Tibial artery (tissue), 4 donors: ENCODE measurements around the gene PGLYRP3.

ENCODE experiments used
- DNase-seq, 2 donors: peaks; one replicate each; pipeline ENCODE4 v3.0.0-alpha.2; 2019
- H3K27ac ChIP-seq, 2 donors: fragments of 200-600 bp; sonication (generic) in 1 of 2; 1 replicate in 1 of 2; 2 replicates in 1 of 2; pipeline ENCODE4 v1.5.1; 2018 to 2019; ENCODE audit warnings: mild to moderate bottlenecking in 1 of 2
- H3K27me3 ChIP-seq, 2 donors: fragments of 200-600 bp; sonication (generic) in 1 of 2; one replicate each; pipeline versions ENCODE4 v1.5.1 to v1.6.0; 2016 to 2019
- H3K36me3 ChIP-seq, 3 donors: fragments of 200-600 bp; sonication (generic) in 2 of 3; one replicate each; pipeline ENCODE4 v1.5.1; 2016 to 2019; ENCODE audit warnings: mild to moderate bottlenecking in 2 of 3
- H3K4me1 ChIP-seq, 4 donors: fragments of 200-600 bp; sonication (generic) in 2 of 4; 1 replicate in 3 of 4; 2 replicates in 1 of 4; pipeline ENCODE4 v1.5.1; 2016 to 2019
- H3K4me3 ChIP-seq, 2 donors: fragments of 200-600 bp; sonication (generic) in 1 of 2; 1 replicate in 1 of 2; 2 replicates in 1 of 2; pipeline ENCODE4 v1.5.1; 2018 to 2019; ENCODE audit warnings: mild to moderate bottlenecking in 2 of 2
- H3K9me3 ChIP-seq, 3 donors: fragments of 200-600 bp; sonication (generic) in 1 of 3; one replicate each; pipeline ENCODE4 v1.5.1; 2016 to 2019
- intact Hi-C: fragments of 100-400 bp; cut with DNase I; formaldehyde crosslinking; loops from one replicate; pipeline ENCODE4 v1.15.0; 2023; ENCODE audit warnings: low total_unique reads
- TF ChIP-seq, protein P1 (sequence below), 2 experiments: fragments of 200-600 bp in 1 of 2; fragments of 450-650 bp in 1 of 2; IDR thresholded peaks; one replicate each; pipeline ENCODE4 v1.5.1; 2017 to 2019; ENCODE audit warnings: antibody characterized with exemption in 2 of 2, mild to moderate bottlenecking in 1 of 2, moderate library complexity in 1 of 2

Gene PGLYRP3

DNA sequence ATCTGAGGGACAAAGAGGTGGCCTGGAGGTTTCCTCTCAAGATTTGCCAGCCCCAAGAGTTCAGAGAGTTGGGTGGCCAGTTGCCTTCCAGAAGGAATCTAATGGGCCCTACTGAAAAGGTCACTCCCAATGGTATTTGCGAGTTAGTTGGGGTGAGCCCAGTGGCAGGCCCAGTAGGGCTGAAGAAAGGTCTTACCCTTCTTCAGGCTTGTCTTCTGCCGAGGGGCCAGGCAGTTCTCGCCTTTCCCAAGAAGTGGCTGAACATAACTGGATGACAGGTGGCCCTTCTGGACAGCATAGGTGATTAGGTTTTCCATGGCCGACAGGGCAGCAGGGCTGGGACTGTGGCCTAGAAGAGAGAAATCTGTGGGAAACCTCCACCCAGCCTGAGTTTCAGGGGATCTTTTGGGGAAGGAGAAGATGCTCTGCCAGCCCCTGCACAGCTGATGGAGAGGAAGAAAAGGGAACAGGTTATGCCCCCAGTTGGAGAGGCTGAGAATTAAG, 28.7 kb upstream of the PGLYRP3 start:
- no peaks in the 10 kb centered on the region for H3K4me1 ChIP-seq
- H3K9me3 ChIP-seq = no peaks in the 10 kb centered on the region
- TF ChIP-seq, protein P1, sequence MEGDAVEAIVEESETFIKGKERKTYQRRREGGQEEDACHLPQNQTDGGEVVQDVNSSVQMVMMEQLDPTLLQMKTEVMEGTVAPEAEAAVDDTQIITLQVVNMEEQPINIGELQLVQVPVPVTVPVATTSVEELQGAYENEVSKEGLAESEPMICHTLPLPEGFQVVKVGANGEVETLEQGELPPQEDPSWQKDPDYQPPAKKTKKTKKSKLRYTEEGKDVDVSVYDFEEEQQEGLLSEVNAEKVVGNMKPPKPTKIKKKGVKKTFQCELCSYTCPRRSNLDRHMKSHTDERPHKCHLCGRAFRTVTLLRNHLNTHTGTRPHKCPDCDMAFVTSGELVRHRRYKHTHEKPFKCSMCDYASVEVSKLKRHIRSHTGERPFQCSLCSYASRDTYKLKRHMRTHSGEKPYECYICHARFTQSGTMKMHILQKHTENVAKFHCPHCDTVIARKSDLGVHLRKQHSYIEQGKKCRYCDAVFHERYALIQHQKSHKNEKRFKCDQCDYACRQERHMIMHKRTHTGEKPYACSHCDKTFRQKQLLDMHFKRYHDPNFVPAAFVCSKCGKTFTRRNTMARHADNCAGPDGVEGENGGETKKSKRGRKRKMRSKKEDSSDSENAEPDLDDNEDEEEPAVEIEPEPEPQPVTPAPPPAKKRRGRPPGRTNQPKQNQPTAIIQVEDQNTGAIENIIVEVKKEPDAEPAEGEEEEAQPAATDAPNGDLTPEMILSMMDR (IDR thresholded peaks at IDR 0.05) = no peak
- H3K27ac ChIP-seq = no peak overlapping the region
- no peak overlapping the region for H3K4me3 ChIP-seq
- no peak for DNase-seq
- H3K36me3 ChIP-seq = no peaks in the 10 kb centered on the region
- H3K27me3 ChIP-seq = peaks cover 0 to 37% of the 10 kb centered on the region in 2 donors
- intact Hi-C loops = no loop called here

DNA sequence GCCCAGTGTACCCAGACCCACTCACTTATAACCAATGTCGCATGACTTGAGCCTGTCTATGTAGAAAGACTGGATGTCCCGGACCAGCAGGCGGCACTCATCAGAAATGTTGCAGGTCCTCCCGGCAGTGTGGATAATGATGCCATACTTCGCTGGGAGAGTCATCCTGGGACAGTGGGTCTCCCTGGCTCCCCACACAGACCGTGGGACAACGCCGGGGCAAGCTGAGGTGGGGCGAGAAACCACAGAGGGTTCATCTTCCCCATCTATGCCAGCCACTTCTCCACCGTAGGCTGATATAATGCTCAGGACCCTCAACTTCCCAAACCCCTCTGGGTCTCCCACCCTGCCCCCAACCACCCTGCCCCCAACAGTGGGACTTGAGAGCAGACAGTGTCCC, 27.6 kb upstream of the PGLYRP3 start:
- intact Hi-C loops = no loop called here
- no peak for DNase-seq
- no peak overlapping the region for H3K27ac ChIP-seq
- H3K4me1 ChIP-seq = no peaks in the 10 kb centered on the region
- H3K9me3 ChIP-seq = no peaks in the 10 kb centered on the region
- no peak overlapping the region for H3K4me3 ChIP-seq
- TF ChIP-seq, protein P1 (IDR thresholded peaks at IDR 0.05) = no peak
- no peaks in the 10 kb centered on the region for H3K36me3 ChIP-seq
- peaks cover 0 to 25% of the 10 kb centered on the region in 2 donors for H3K27me3 ChIP-seq

DNA sequence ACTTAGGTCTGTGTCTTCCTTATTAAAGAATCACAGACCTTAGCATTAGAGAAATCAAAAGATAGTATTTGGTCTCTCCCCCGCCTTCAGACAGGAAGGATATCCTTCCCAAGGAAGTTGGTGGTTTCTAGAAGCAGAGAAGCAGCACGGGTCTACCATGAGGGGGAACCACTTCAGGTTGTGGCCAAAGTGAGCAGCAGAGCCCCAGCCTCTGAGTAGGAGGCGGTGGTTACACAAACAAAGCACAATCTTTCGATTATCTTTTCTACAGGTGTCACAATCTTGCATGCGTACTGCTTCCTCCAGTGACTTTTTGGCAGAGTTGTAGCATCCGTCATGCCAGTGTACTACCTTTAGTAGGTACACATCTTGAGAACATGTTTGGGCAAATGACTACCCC, 27.1 kb upstream of the PGLYRP3 start:
- peaks cover 0 to 21% of the 10 kb centered on the region in 2 donors for H3K27me3 ChIP-seq
- TF ChIP-seq, protein P1 (IDR thresholded peaks at IDR 0.05) = no peak
- no peak for DNase-seq

DNA sequence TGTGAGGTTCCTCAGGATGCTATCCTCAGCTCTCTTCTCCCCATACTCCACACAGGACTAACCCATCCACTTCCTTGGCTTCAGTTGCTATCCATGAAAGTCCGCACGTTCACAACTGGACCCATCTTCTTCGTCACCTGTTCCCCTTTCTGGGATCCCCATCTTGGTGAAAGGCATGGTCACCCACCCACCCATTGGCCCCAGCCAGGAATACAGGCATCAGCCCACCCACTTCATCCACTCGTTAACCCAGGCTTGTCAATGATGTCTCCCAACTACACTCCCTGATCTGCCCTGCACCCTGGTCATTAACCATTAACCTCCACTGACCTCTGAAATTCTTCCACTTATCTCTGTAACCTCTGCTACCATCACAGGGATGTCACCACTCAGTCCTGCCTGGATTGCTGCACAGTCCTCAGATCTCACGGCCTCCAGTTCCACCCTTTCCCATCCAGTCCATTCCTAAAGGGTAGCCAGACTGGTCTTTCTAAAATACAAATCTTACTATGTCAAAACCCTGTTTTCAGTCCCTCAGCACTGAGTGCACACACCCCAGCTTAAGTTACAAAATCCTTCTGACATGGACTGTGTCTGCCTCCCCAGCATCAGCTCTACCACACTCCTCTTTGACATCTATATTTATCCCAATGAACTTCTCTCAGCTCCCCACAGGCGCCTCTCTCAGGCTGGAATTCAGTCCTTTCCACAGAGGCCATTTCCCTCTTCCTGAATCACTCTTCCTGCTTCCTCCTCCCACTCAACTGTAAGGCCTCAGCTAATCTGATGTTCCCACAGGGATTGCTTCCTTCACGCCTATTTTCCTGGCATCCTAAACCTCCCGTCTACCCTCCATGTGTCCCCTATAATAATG, 25.5 kb upstream of the PGLYRP3 start:
- Histone ChIP-seq H3K36me3 (no peaks in the 10 kb centered on the region), H3K27me3 (peaks cover 0 to 18% of the 10 kb centered on the region in 2 donors), H3K4me3 (no peak overlapping the region), H3K4me1 (no peaks in the 10 kb centered on the region), H3K9me3 (no peaks in the 10 kb centered on the region), H3K27ac (no peak overlapping the region)
- intact Hi-C loops = no loop called here
- DNase-seq = no peak
- TF ChIP-seq, protein P1 (IDR thresholded peaks at IDR 0.05) = no peak

More for the DNA sequence above, 27.1 kb upstream of the PGLYRP3 start:
- intact Hi-C loops = no loop called here
- Histone ChIP-seq H3K36me3 (no peaks in the 10 kb centered on the region), H3K27ac (no peak overlapping the region), H3K4me3 (no peak overlapping the region), H3K4me1 (no peaks in the 10 kb centered on the region), H3K9me3 (no peaks in the 10 kb centered on the region)

DNA sequence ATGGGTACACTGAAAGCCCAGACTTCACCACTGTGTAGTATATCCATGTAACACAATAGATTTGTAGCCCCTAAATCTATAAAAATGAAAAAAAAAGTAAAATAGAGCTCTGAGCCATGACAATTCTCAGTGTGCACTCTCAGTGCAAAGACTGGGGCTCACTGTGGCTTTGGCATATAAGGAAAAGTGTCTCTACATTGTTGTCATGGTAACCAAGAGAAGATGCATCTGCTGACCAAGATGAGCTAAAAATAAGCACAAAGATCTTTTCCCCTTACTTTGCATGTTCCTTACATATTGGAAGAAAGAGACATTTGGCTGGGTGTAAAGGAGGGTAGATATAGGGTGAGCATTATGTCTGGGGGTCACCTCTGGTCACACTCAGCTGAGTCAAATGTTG, 23.9 kb upstream of the PGLYRP3 start:
- no peak overlapping the region for H3K4me3 ChIP-seq
- no peak for DNase-seq
- H3K27ac ChIP-seq = no peak overlapping the region
- H3K36me3 ChIP-seq = no peaks in the 10 kb centered on the region
- no peaks in the 10 kb centered on the region for H3K4me1 ChIP-seq
- TF ChIP-seq, protein P1 (IDR thresholded peaks at IDR 0.05) = no peak
- H3K9me3 ChIP-seq = peaks cover 0 to under 1% (median 0%) of the 10 kb centered on the region in 3 donors
- intact Hi-C loops = no loop called here
- peaks cover 0 to 14% of the 10 kb centered on the region in 2 donors for H3K27me3 ChIP-seq
